Stimulated activated CD4-positive, alpha-beta T cell treated with anti-CD3 and anti-CD28 coated beads, Interleukin-15, amount 100 ng/mL, for 48 hours (primary cell): ENCODE data around the gene RNF144B.

Experiments
- DNase-seq, 2 donors: peaks; one replicate each; pipeline ENCODE4 v3.0.0-alpha.2; 2020; ENCODE audit warnings: low read depth in 2 of 2

RNF144B gene

GRCh38 chr6:18511211-18511610 lies 124.1 kb downstream of the RNF144B start:
- no peak for DNase-seq

DNA sequence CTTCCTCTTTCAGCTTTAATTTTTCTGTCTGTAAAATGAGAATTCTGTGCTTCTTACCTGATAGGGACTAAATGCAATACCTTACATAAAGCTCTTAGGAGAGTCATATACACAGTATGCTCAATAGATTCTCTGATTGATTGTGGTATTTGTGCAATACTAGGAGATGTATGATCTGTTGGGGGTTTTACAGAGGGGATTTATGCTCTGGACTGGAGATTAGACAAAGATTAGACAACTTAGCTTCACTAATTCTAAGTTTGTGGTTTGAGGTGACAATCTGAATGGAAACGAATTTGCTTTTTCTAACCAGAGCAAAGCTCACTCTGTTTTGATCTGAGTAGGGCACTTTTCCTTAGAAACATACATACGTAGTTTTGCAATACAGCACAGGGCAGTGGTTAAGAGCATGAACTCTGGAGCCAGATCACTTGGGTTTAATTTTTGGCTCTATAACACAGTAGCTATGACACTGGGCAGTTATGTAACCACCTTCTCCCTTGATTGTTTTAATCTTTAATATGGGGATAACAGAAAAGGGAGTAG lies 126.2 kb downstream of the RNF144B start:
- DNase-seq: no peak

DNA sequence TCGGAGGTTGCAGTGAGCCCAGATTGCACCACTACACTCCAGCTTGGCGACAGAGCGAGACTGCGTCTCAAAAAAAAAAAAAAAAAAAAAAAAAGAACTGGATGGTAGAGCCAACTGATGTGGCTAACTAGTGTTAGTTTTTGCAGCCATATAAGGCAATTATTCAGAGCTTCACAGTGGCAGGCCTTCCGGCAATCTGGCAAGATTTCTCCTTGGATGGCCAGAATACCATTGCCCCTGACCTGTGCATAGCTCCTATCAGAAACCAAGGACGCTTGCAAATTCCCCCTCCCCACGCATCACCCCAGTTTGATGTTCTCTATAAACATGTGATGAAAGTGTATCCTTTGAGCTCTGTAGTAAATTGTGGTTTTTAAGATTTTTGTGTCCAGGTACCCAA lies 127.0 kb downstream of the RNF144B start:
- no peak for DNase-seq

GRCh38 chr6:18515767-18516166 lies 128.6 kb downstream of the RNF144B start:
- DNase-seq: no peak
